GM23338 (cell line): ENCODE results near the gene POLR3A. TPM values are rescaled to one million over a fixed set of nuclear protein-coding genes. Genes with fewer than 3 reads are reported as not detected.
A peak's percentile ranks its signal among the peaks of the same experiment; 100 is the strongest.

Source experiments
- ATAC-seq: fragments of 200-7000 bp; cut with Tn5 transposase; 3 replicates; pipeline ENCODE4 v1.9.1; 2020
- DNase-seq: peaks from one replicate; pipeline ENCODE4 v3.0.0-alpha.2; 2015; ENCODE audit warnings: low spot score
- H2AFZ ChIP-seq: fragments of 200-600 bp; sonication (generic); 2 replicates; pipeline ENCODE4 v1.8.0; 2016; ENCODE audit warnings: antibody characterized with exemption, mild to moderate bottlenecking, moderate library complexity
- H3F3A ChIP-seq: fragments of 200-600 bp; sonication (generic); replicated peaks from 2 replicates; pipeline ENCODE4 v1.8.0; 2017; ENCODE audit warnings: antibody characterized with exemption, mixed run types, low read depth
- H3K27ac ChIP-seq: fragments of 200-600 bp; sonication (generic); 2 replicates; pipeline ENCODE4 v1.6.1; 2016; ENCODE audit warnings: low read depth
- H3K27me3 ChIP-seq: fragments of 200-600 bp; sonication (generic); 2 replicates; pipeline ENCODE4 v1.8.0; 2016; ENCODE audit warnings: mild to moderate bottlenecking, mixed run types, moderate library complexity; ENCODE audit not compliant: insufficient read depth
- H3K36me3 ChIP-seq: fragments of 200-600 bp; sonication (generic); 2 replicates; pipeline ENCODE4 v1.8.0; 2016; ENCODE audit warnings: mild to moderate bottlenecking; ENCODE audit not compliant: insufficient read depth
- H3K4me1 ChIP-seq: fragments of 200-600 bp; sonication (generic); 2 replicates; pipeline ENCODE4 v1.8.0; 2016; ENCODE audit warnings: mild to moderate bottlenecking, moderate library complexity; ENCODE audit not compliant: insufficient read depth
- H3K4me2 ChIP-seq: fragments of 200-600 bp; sonication (generic); 2 replicates; pipeline ENCODE4 v1.7.1; 2017; ENCODE audit warnings: mixed run types
- H3K4me3 ChIP-seq: fragments of 200-600 bp; sonication (generic); 2 replicates; pipeline ENCODE4 v1.6.1; 2016; ENCODE audit warnings: mixed run types
- H3K79me2 ChIP-seq: fragments of 200-600 bp; sonication (generic); replicated peaks from 2 replicates; pipeline ENCODE4 v1.8.0; 2017; ENCODE audit warnings: mild to moderate bottlenecking; ENCODE audit not compliant: insufficient read depth
- H3K9me2 ChIP-seq: fragments of 200-600 bp; sonication (generic); 2 replicates; pipeline ENCODE4 v1.8.0; 2017; ENCODE audit not compliant: insufficient read depth
- H4K20me1 ChIP-seq: fragments of 200-600 bp; sonication (generic); replicated peaks from 2 replicates; pipeline ENCODE4 v1.8.0; 2017; ENCODE audit warnings: mild to moderate bottlenecking; ENCODE audit not compliant: insufficient read depth
- H3K27ac Mint-ChIP-seq: 2 replicates; pipeline ENCODE4 v1.8.0; 2020; ENCODE audit warnings: inconsistent platforms, mild to moderate bottlenecking, moderate library complexity, mixed read lengths
- H3K27me3 Mint-ChIP-seq: 3 replicates; pipeline ENCODE4 v1.8.0; 2022; ENCODE audit warnings: low read depth, mild to moderate bottlenecking, moderate library complexity, mixed read lengths, inconsistent platforms; ENCODE audit not compliant: insufficient read depth, poor library complexity
- H3K36me3 Mint-ChIP-seq: 3 replicates; pipeline ENCODE4 v1.8.0; 2021; ENCODE audit warnings: low read depth, mild to moderate bottlenecking, inconsistent platforms, moderate library complexity, mixed read lengths
- H3K4me1 Mint-ChIP-seq: 3 replicates; pipeline ENCODE4 v1.8.0; 2020; ENCODE audit warnings: mild to moderate bottlenecking, inconsistent platforms, mixed read lengths
- H3K4me3 Mint-ChIP-seq: 3 replicates; pipeline ENCODE4 v1.8.0; 2021; ENCODE audit warnings: moderate library complexity, mild to moderate bottlenecking, inconsistent platforms, mixed read lengths
- H3K9me3 Mint-ChIP-seq: 3 replicates; pipeline ENCODE4 v1.8.0; 2020; ENCODE audit warnings: moderate library complexity, mild to moderate bottlenecking, inconsistent platforms, mixed read lengths
- CREB1 ChIP-seq: fragments of 250-450 bp; sonication (Bioruptor Pico); IDR thresholded peaks from 2 replicates; pipeline ENCODE4 v1.5.0; 2020; ENCODE audit warnings: low read depth, mild to moderate bottlenecking, moderate library complexity
- ETS1 ChIP-seq: IDR thresholded peaks from 2 replicates; pipeline ENCODE4 v1.6.1; 2016; ENCODE audit warnings: antibody characterized with exemption
- JUNB ChIP-seq: IDR thresholded peaks from one replicate; pipeline ENCODE4 v1.6.1; 2016; ENCODE audit warnings: antibody characterized with exemption; ENCODE audit not compliant: unreplicated experiment
- POLR2AphosphoS5 ChIP-seq: IDR thresholded peaks from 2 replicates; pipeline ENCODE4 v1.6.1; 2016; ENCODE audit warnings: antibody characterized with exemption, low read depth
- REST ChIP-seq: IDR thresholded peaks from one replicate; pipeline ENCODE4 v1.6.1; 2018; ENCODE audit warnings: antibody characterized with exemption; ENCODE audit not compliant: unreplicated experiment
- STAT1 ChIP-seq: IDR thresholded peaks from one replicate; pipeline ENCODE4 v1.6.1; 2016; ENCODE audit warnings: antibody characterized with exemption; ENCODE audit not compliant: unreplicated experiment
- ZNF331 ChIP-seq: fragments of 250-450 bp; sonication (Bioruptor Pico); IDR thresholded peaks from 2 replicates; pipeline ENCODE4 v1.5.0; 2020; ENCODE audit warnings: low read depth, mild to moderate bottlenecking, moderate library complexity
- polyA plus RNA-seq: library from polyadenylated mRNA; unstranded; fragments of >200 nt; fragmentation: Nextera tagmentation; extraction: Ambion mirVana; gene quantifications from 2 replicates; pipeline ENCODE4 v1.2.1, GENCODE V29; 2016
- total RNA-seq: library from RNA; depleted of rRNA; stranded (reverse); fragments of >200 nt; shearing (Covaris generic); gene quantifications from 2 replicates; pipeline ENCODE4 v1.2.3, GENCODE V29; 2014

The POLR3A gene
- total and polyA plus RNA-seq, 2 experiments from 2014 or later, result 11.6 to 35.5 TPM

- Histone ChIP-seq H3K4me3 (no peak overlapping the region), H3K27ac (no peak overlapping the region), H3K9me2 (no peaks in the 10 kb centered on the region), H4K20me1 (no peaks in the 10 kb centered on the region), H2AFZ (0 out of 2 replicates have a peak overlapping the region, but pooled peaks have one; percentile 24), H3F3A (0 out of 2 replicates have a peak, but pooled peaks cover 4% of the 10 kb centered on the region), H3K4me2 (no peak overlapping the region), H3K4me1 (peaks cover 10% of the 10 kb centered on the region), H3K36me3 (no peaks in the 10 kb centered on the region; the same call in 1 of the 2 replicates), H3K27me3 (no peaks in the 10 kb centered on the region), H3K79me2 (no peaks in the 10 kb centered on the region)
- H3K27me3 Mint-ChIP-seq, result peaks cover 13% of the 10 kb centered on the region
- H3K36me3 Mint-ChIP-seq, result no peaks in the 10 kb centered on the region; the same call in 2 of the 3 replicates
- ATAC-seq (no peak), DNase-seq (no peak)
- no peak overlapping the region for H3K27ac Mint-ChIP-seq
- TF ChIP-seq JUNB, result no peak
- TF ChIP-seq POLR2AphosphoS5, result no peak
- TF ChIP-seq CREB1 (CRISPR knock-in tag), result no peak
- no peak for TF ChIP-seq REST
- TF ChIP-seq STAT1, result no peak
- H3K4me3 Mint-ChIP-seq, result no peak overlapping the region
- no peaks in the 10 kb centered on the region for H3K9me3 Mint-ChIP-seq
- H3K4me1 Mint-ChIP-seq, result peaks cover 24% of the 10 kb centered on the region
Observed at GRCh38 chr10:77940627-77941026, 88.7 kb downstream of the POLR3A start.

- Histone ChIP-seq H3K36me3 (no peaks in the 10 kb centered on the region; the same call in 1 of the 2 replicates), H3K79me2 (no peaks in the 10 kb centered on the region), H3K27ac (no peak overlapping the region), H3F3A (0 out of 2 replicates have a peak, but pooled peaks cover 4% of the 10 kb centered on the region), H3K4me3 (no peak overlapping the region), H3K4me2 (no peak overlapping the region), H4K20me1 (no peaks in the 10 kb centered on the region), H3K9me2 (no peaks in the 10 kb centered on the region), H3K4me1 (peaks cover 10% of the 10 kb centered on the region), H2AFZ (no peak overlapping the region), H3K27me3 (no peaks in the 10 kb centered on the region)
- no peak overlapping the region for H3K27ac Mint-ChIP-seq
- no peak for ATAC-seq
- no peak overlapping the region for H3K4me3 Mint-ChIP-seq
- no peak for DNase-seq
- H3K4me1 Mint-ChIP-seq, result peaks cover 24% of the 10 kb centered on the region
- H3K36me3 Mint-ChIP-seq, result no peaks in the 10 kb centered on the region; the same call in 2 of the 3 replicates
- H3K9me3 Mint-ChIP-seq, result no peaks in the 10 kb centered on the region
- peaks cover 13% of the 10 kb centered on the region for H3K27me3 Mint-ChIP-seq
- TF ChIP-seq REST, result no peak
- TF ChIP-seq ETS1, result no peak
- no peak for TF ChIP-seq ZNF331 (CRISPR knock-in tag)
Observed at GRCh38 chr10:77940225-77940624, 89.1 kb downstream of the POLR3A start.
